HG03558 (cell line): Measurements from ENCODE around the gene DYTN.

Experiments
- ATAC-seq: cut with Tn5 transposase; IDR thresholded peaks from one replicate; pipeline ENCODE4 v1.9.1; 2021; ENCODE audit warnings: moderate number of reproducible peaks; ENCODE audit not compliant: unreplicated experiment; ENCODE audit errors: extremely low read depth

DYTN gene

GRCh38 chr2:206619011-206619410 lies 99.2 kb downstream of the DYTN start:
- ATAC-seq, result no peak

GRCh38 chr2:206616151-206616550 lies 102.0 kb downstream of the DYTN start:
- no peak for ATAC-seq

- no peak for ATAC-seq
These were observed 102.6 kb downstream of the DYTN start for GRCh38 chr2:206615417-206616089.

GRCh38 chr2:206614811-206615210 lies 103.4 kb downstream of the DYTN start:
- no peak for ATAC-seq

GRCh38 chr2:206611736-206612135 lies 106.5 kb downstream of the DYTN start:
- no peak for ATAC-seq

GRCh38 chr2:206611191-206611590 lies 107.0 kb downstream of the DYTN start:
- ATAC-seq, result no peak

- no peak for ATAC-seq
These were observed 107.7 kb downstream of the DYTN start for GRCh38 chr2:206610451-206610850.

- no peak for ATAC-seq
These were observed 115.0 kb downstream of the DYTN start for GRCh38 chr2:206603243-206603642.
